T-helper 1 cell (primary cell): ENCODE measurements around the gene CENPM.

Source experiments
- DNase-seq, 5 donors: peaks; one replicate each; pipeline ENCODE4 v3.0.0-alpha.2; 2012 to 2020
- total RNA-seq, 4 donors: gene quantifications; one replicate each; lab custom pipeline; 2026; lab: John Stamatoyannopoulos, UW

The CENPM gene
- total RNA-seq: 9.2 to 28.9 (median 25.1) reads per million in 4 donors

- DNase-seq: peak; percentile 71 to 95 (median 80)
Observed at GRCh38 chr22:41946629-41947423, at the start of gene CENPM. CENPM (minus strand) TSS chr22:41947152; CDS start chr22:41947076, 76 bp downstream.

- DNase-seq: no peak
Observed at GRCh38 chr22:41995211-41995610, 48.3 kb upstream of the CENPM start.

- DNase-seq: no peak
Observed at GRCh38 chr22:41992496-41992895, 45.5 kb upstream of the CENPM start.

DNA sequence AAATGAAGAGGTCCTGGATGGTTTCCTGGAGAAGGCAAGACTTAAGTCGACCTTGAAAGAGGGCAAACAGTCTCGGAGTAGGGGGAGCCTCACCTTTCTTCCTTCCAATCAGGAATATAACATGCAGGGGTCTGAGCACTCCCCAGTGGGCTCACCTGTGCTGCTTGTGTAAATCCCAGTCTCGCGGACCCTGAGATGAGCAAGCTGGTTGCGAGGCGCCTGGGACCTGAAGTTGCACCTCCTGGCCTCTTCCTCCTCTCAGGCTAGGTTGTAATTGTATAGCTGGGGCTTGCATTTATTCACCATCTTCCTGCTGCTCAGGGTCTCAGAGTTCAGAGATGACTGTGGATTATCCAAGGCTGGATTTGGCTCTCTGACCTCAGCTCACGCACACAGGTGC lies 44.2 kb upstream of the CENPM start:
- no peak for DNase-seq

- DNase-seq: no peak
Observed at GRCh38 chr22:41989246-41989645, 42.3 kb upstream of the CENPM start.

GRCh38 chr22:41987276-41987675 lies 40.3 kb upstream of the CENPM start:
- no peak for DNase-seq

DNA sequence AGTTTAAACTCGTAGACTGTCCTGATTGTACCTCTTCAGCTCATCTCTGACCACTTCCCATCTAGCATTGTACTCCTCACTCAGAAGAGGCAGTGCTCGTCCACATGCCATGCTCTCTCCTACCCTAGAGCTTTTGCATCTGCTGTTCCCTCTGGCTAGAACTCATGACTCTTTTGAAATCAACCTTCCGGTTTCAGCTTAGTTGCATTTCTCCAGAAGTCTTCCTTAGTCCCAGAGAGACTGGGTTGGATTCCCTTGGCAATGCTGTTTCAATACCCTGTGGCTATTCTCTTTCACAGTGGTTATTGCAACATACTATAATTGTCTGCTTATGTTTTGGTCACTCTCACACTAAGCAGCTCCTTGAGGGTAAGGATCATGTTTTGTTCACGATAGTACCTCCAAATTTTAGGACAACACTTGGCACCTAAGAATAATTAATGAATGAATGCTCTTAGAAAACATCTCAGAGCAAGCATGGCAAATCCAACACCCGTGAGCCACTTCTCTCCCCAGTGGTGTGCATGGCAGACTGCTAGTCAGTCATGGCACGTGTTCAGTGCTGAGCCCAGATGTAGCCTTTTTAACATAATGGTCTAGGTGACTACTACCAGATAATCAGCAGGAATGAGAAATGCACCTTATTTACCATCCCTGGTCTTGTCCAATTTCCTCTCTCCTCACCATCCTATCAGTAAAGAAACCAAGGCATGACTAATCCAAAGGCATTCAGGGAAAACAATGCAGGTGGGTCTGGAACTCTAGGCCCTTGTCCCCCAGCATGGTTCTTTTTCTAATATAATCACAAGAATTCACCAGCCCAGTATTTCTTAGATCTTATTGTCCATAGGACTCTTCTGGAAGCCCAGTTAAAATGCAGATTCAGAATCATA lies 36.8 kb upstream of the CENPM start:
- no peak for DNase-seq

DNA sequence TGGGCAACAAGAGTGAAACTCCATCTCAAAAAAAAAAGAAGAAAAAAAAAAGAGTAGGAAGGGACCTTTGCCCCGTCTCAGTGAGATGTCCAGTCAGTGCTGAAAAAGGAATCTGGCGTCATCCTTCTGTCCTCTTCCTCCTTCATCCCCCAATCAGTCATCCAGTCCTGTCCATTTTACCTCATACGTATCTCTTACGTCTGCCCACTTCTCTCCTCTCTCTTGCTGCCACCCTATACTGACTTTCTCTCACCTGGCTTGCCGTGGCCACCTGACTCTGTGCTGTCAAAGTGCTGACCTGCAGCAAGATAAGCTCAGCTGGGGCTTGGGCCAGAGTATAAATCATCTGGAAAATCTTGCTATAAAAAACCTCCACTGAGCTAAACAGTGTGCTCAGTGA lies 35.9 kb upstream of the CENPM start:
- DNase-seq: no peak

GRCh38 chr22:41979423-41980250 lies 32.7 kb upstream of the CENPM start:
- no peak for DNase-seq

- no peak for DNase-seq
Observed at GRCh38 chr22:41978732-41979131, 31.8 kb upstream of the CENPM start.

- DNase-seq: peak in 1 of 5 donors; percentile 21
Observed at GRCh38 chr22:41976961-41977566, 30.1 kb upstream of the CENPM start.

GRCh38 chr22:41976070-41976901 lies 29.3 kb upstream of the CENPM start:
- peak; percentile 22 to 51 (median 38) for DNase-seq

DNA sequence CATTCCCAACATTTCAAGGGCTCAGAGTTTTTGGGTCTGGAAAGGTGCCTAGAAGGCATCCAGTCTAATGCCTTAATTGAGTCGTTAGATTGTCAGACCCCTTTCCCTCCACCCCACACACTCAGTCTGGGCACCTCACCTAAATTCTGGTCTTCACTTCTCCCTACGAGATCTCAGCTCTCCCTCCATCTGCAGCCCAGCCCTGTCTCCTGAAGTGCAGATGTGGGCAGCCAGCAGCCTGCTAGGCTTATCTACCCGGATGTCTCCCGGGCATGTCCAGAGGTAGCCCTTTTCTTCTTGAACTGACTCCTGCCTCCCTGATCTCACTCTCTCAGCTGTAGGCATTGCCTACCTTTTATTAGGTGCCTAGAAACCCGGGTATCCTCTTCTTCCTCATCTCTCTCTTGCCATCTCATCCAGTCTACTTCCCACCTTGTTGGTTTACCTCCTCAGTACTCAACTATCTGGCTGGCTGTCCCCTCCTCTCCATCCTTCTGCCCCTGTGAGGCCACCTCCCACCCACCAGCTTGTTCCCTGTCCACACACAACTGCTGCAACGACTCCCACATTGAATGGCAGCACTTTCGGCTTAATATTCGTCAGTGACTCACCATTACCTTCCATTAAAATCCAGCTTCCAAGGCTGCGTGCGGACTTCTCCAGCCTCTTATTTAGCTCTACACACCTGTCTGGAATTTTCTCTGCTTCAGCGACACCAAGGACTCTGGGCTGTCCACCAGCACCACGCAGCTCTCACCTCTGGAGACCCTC lies 28.5 kb upstream of the CENPM start:
- DNase-seq: no peak

DNA sequence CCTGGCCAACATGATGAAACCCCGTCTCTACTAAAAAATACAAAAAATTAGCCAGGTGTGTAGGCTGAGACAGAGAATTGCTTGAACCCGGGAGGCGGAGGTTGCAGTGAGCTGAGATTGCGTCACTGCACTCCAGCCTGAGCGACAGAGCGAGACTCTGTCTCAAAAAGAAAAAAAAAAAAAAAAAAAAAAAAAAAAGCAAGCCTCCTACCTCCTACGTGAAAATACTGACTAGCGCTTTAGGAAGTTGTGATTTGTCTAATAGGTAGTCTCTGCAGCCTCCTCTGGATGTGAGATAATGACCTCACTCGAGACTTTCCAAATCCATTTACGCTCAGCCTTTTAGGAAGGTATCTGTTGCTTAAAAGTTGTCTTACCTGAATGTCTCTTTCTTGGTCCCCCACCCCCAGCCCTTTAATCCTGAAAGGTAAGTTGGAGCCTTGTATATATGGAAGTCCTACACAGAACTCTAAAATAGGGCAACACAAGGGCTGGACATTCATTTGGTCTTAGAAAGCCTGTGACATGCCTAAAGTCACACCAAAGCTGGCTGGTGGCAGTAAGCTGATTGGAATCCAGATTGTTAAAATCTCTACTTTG lies 27.8 kb upstream of the CENPM start:
- no peak for DNase-seq

- no peak for DNase-seq
Observed at GRCh38 chr22:41971431-41971830, 24.5 kb upstream of the CENPM start.

- no peak for DNase-seq
Observed at GRCh38 chr22:41970601-41971000, 23.6 kb upstream of the CENPM start.

DNA sequence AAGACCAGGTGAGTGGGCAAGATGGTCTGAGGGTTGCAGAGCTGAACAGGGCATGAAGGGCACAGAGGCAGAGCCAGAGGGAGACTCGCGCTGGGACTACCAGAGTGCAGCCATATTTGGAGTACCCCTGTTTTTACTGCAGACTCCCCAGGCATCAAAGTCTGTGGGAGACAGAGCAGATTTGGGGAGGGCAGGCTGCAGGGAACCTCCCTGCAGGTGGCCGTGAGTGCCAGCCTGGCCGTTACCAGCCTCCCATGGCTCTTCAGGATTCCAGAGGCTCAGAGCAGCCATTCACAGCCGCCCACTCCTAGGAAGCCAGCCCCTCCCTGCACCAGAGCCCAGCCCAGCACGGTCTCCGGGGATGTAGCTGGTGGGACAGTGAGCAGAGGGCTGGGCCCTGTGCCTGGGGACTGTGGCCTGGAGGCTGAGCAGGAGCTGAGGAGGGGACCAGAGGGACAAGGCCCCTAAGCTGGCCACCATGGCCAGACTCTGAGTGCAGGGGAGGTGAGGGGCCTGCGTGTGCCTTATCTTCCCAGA lies 22.2 kb upstream of the CENPM start, which contains the start of gene SEPTIN3:
SEPTIN3 (plus strand) TSS at position 334 of the 537 bp plus-strand sequence. CDS start 2,050 bp downstream, outside the sequence.
- DNase-seq: no peak

DNA sequence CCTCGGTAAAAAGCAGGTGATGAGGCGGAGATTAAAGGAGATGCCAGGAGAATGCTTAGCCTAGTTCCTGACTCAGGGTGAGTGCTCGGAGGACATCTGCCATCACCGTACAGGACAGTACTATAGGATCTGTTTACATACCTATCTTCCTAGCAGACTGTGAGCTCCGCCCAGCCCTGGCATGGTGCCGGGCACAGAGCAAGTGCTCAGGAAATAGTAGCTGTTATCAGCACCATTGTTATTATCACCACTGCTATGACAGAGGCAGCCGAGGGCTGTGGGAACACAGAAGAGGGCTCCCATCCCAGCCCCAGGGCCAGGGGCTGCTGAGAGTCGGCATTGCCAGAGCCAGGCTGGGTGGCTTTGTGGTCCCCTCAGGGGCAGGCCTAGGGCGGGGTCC lies 21.6 kb upstream of the CENPM start:
- no peak for DNase-seq

DNA sequence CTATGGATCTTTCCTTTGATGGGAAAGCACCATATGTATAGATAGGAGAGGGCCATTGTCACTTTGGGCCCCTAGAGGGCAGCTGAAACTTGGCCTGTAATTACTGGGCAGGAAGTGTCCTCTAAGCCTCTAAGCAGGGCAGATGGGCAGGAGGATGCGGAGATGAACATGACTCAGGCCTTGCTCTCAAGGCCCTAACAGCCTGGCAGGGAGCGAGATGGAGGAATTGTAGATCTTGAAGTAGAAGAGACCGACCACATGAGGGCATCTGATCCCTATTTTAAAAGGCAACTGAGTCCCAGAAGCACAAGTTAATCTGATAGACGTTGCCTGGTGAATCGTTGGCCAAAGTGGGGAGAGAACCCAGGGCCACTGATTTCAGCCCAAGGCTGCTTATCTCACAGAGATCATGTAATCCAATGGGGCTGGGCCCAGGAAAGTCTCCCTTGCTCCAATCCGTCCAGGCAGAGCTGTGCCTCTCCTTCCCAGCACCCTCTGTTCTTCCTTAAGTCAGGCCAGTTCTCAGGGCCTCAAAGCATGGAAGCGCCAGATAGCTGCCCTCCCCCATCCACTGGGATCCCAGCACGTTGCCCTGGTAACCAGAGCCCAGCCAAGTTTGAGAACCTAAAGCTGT lies 19.8 kb upstream of the CENPM start:
- peak in 3 of 5 donors; percentile 12 to 75 (median 32) for DNase-seq
